ENCODE data around the gene SLC2A2.

- TF ChIP-seq POLR2AphosphoS5 (IDR thresholded peaks at IDR 0.05; ENCODE audit: low read depth, low read length) (no peak), TAF1 (IDR thresholded peaks at IDR 0.05; ENCODE audit: borderline replicate concordance, insufficient read depth, low read length) (no peak), REST (IDR thresholded peaks at IDR 0.05; ENCODE audit: insufficient read depth in 1 of 2, low read depth in 2 of 2, low read length in 2 of 2) (no peak)
Observed at GRCh38 chr3:171000281-171000680, 26.2 kb downstream of the SLC2A2 start.

Measured in PFSK-1 (cell line).